SK-N-MC (cell line): ENCODE data around the gene SCRN3.
A peak's percentile ranks its signal among the peaks of the same experiment; 100 is the strongest.
"Not testable (repeated sequence)": the region's sequence is repeated elsewhere in the genome, so short reads cannot be mapped to it uniquely, and the experiment has no call there.

ENCODE experiments used
- DNase-seq: peaks from one replicate; pipeline ENCODE4 v3.0.0-alpha.2; 2011; ENCODE audit warnings: low read depth, low spot score
- H3K27ac ChIP-seq: fragments of 200-600 bp; sonication (generic); 2 replicates; pipeline ENCODE4 v1.5.1; 2016; ENCODE audit warnings: mixed run types
- H3K36me3 ChIP-seq: fragments of 200-600 bp; sonication (generic); 2 replicates; pipeline ENCODE4 v1.6.1; 2017; ENCODE audit warnings: antibody characterized with exemption, low read length, mixed read lengths; ENCODE audit not compliant: insufficient read depth
- H3K4me3 ChIP-seq: fragments of 200-600 bp; sonication (generic); 2 replicates; pipeline ENCODE4 v1.5.1; 2016
- H3K9ac ChIP-seq: fragments of 200-600 bp; sonication (generic); 2 replicates; pipeline ENCODE4 v1.8.0; 2017; ENCODE audit warnings: mixed run types, mixed read lengths; ENCODE audit not compliant: insufficient read length
- H3K9me3 ChIP-seq: fragments of 200-600 bp; sonication (generic); 2 replicates; pipeline ENCODE4 v1.6.1; 2017; ENCODE audit warnings: low read depth, mild to moderate bottlenecking, antibody characterized with exemption, low read length, moderate library complexity, mixed read lengths
- EZH2 ChIP-seq: fragments of 200-600 bp; sonication (generic); IDR thresholded peaks from one replicate; pipeline ENCODE4 v1.6.1; 2017; ENCODE audit warnings: antibody characterized with exemption
- FOXP2 ChIP-seq: optimal IDR thresholded peaks from 2 replicates; pipeline ENCODE3; 2011; ENCODE audit warnings: mild to moderate bottlenecking, moderate library complexity; ENCODE audit not compliant: insufficient read depth; ENCODE audit errors: extremely low read length, control extremely low read depth
- POLR2AphosphoS5 ChIP-seq: IDR thresholded peaks from 2 replicates; pipeline ENCODE4 v1.6.1; 2012; ENCODE audit warnings: mild to moderate bottlenecking, low read depth, low read length, borderline replicate concordance

The SCRN3 gene

GRCh38 chr2:174395969-174396630 is 570 bp downstream of the SCRN3 start:
- DNase-seq = no peak
- Histone ChIP-seq H3K9ac (peak overlapping the region; percentile 85), H3K4me3 (peak overlapping the region; percentile 87), H3K36me3 (peaks cover 2% of the 10 kb centered on the region; the same call in 1 of the 2 replicates), H3K9me3 (no peaks in the 10 kb centered on the region), H3K27ac (no peak overlapping the region)
- no peak for TF ChIP-seq FOXP2
- no peak for TF ChIP-seq EZH2
- TF ChIP-seq POLR2AphosphoS5 = no peak

GRCh38 chr2:174397773-174398172 is 2.2 kb downstream of the SCRN3 start:
- H3K4me3 ChIP-seq = no peak overlapping the region
- TF ChIP-seq POLR2AphosphoS5 (no peak), EZH2 (no peak), FOXP2 (no peak)
- peaks cover 8% of the 10 kb centered on the region; the same call in 1 of the 2 replicates for H3K36me3 ChIP-seq
- no peak overlapping the region for H3K27ac ChIP-seq
- no peak overlapping the region for H3K9ac ChIP-seq
- no peak for DNase-seq
- H3K9me3 ChIP-seq = no peaks in the 10 kb centered on the region

GRCh38 chr2:174399171-174399570 is 3.6 kb downstream of the SCRN3 start:
- DNase-seq = no peak
- H3K4me3 ChIP-seq = no peak overlapping the region
- no peak overlapping the region for H3K9ac ChIP-seq
- no peak for TF ChIP-seq POLR2AphosphoS5
- TF ChIP-seq EZH2 = no peak
- no peak for TF ChIP-seq FOXP2
- no peaks in the 10 kb centered on the region for H3K9me3 ChIP-seq
- H3K27ac ChIP-seq = no peak overlapping the region
- peaks cover 17% of the 10 kb centered on the region; the same call in 1 of the 2 replicates for H3K36me3 ChIP-seq

- peaks cover 17% of the 10 kb centered on the region; the same call in 1 of the 2 replicates for H3K36me3 ChIP-seq
- no peak overlapping the region for H3K4me3 ChIP-seq
- DNase-seq = no peak
- H3K27ac ChIP-seq = no peak overlapping the region
- H3K9ac ChIP-seq = no peak overlapping the region
- no peaks in the 10 kb centered on the region for H3K9me3 ChIP-seq
- TF ChIP-seq FOXP2 (no peak), EZH2 (no peak), POLR2AphosphoS5 (no peak)
Measured at GRCh38 chr2:174400853-174401252, 5.3 kb downstream of the SCRN3 start.

DNA sequence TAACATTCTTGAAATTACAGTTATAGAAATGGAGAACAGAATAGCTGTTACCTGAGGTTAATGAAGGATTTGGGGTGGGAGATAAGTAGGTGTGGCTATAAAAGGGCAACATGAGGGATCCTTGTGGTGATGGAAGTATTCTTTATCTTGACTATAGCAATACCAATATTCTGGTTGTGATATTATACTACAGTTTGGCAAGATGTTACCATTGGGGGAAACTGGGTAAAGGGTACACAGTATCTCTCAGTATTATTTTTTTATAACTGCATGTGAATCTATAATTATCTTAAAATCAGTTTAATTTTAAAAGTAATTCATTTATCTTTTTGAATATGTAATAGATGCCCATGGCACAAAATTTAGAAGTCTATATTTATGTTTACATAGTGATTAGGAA is 8.1 kb downstream of the SCRN3 start:
- Histone ChIP-seq H3K27ac (no peak overlapping the region), H3K9me3 (no peaks in the 10 kb centered on the region), H3K4me3 (no peak overlapping the region), H3K36me3 (peaks cover 17% of the 10 kb centered on the region; the same call in 1 of the 2 replicates), H3K9ac (no peak overlapping the region)
- TF ChIP-seq FOXP2 (no peak), POLR2AphosphoS5 (no peak), EZH2 (no peak)
- no peak for DNase-seq

DNA sequence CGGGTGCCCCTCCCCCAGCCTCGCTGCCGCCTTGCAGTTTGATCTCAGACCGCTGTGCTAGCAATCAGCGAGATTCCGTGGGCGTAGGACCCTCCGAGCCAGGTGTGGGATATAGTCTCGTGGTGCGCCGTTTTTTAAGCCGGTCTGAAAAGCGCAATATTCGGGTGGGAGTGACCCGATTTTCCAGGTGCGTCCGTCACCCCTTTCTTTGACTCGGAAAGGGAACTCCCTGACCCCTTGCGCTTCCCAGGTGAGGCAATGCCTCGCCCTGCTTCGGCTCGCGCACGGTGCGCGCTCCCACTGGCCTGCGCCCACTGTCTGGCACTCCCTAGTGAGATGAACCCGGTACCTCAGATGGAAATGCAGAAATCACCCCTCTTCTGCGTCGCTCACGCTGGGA is 14.5 kb downstream of the SCRN3 start:
- H3K36me3 ChIP-seq, H3K27ac ChIP-seq, H3K9me3 ChIP-seq, H3K4me3 ChIP-seq, DNase-seq, H3K9ac ChIP-seq: not testable (repeated sequence)

GRCh38 chr2:174412256-174412655 is 16.7 kb downstream of the SCRN3 start:
- DNase-seq = no peak
- Histone ChIP-seq H3K9ac (no peak overlapping the region), H3K36me3 (no peaks in the 10 kb centered on the region), H3K9me3 (no peaks in the 10 kb centered on the region), H3K4me3 (no peak overlapping the region), H3K27ac (no peak overlapping the region)
- no peak for TF ChIP-seq FOXP2
- no peak for TF ChIP-seq POLR2AphosphoS5
- no peak for TF ChIP-seq EZH2

DNA sequence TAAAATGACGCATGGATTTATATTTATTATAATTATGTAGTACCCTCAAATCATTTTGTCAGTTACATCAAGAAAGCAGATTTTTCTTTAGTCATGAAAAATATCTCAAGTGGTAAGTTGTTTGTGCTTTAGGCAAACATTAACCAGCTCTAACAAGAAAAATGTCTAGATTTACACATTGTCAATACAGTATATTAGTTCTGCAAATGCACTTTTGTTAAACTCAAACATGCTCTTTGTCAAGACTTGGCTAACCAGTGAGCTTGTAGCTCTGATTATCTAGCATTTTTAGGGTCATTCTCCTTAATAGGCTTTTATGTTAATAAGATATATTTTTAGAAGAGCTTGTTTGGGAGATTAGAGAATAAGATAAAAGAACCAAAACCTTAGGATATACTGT is 32.7 kb downstream of the SCRN3 start:
- no peak for TF ChIP-seq POLR2AphosphoS5
- no peak for TF ChIP-seq EZH2
- TF ChIP-seq FOXP2 = no peak
- no peak overlapping the region for H3K27ac ChIP-seq
- no peaks in the 10 kb centered on the region for H3K9me3 ChIP-seq
- H3K4me3 ChIP-seq = no peak overlapping the region
- no peak for DNase-seq
- no peak overlapping the region for H3K9ac ChIP-seq
- H3K36me3 ChIP-seq = peaks cover 10% of the 10 kb centered on the region; the same call in 1 of the 2 replicates

DNA sequence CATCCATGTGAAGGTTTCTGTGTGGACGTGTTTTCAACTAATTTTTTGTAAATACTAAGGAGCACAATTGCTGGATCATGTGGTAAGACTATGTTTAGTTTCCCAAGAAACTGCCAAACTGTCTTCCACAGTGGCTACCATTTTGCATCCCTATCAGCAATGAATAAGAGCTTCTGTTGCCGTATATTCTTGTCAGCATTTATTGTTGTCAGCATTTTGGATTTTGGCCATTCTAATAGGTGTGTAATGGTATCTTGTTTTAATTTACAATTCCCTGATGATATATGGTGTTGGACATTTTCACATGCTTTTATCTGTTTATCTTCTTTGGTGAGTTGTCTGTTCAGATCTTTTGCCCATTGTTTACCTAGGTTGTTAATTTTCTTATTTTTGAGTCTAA is 34.5 kb downstream of the SCRN3 start:
- no peak overlapping the region for H3K4me3 ChIP-seq
- H3K9ac ChIP-seq = no peak overlapping the region
- no peak for DNase-seq
- H3K36me3 ChIP-seq = peaks cover 10% of the 10 kb centered on the region; the same call in 1 of the 2 replicates
- no peaks in the 10 kb centered on the region for H3K9me3 ChIP-seq
- H3K27ac ChIP-seq = no peak overlapping the region
- no peak for TF ChIP-seq EZH2
- TF ChIP-seq FOXP2 = no peak
- no peak for TF ChIP-seq POLR2AphosphoS5
